ENCODE results near the gene CRACR2B.

Gene CRACR2B

DNA sequence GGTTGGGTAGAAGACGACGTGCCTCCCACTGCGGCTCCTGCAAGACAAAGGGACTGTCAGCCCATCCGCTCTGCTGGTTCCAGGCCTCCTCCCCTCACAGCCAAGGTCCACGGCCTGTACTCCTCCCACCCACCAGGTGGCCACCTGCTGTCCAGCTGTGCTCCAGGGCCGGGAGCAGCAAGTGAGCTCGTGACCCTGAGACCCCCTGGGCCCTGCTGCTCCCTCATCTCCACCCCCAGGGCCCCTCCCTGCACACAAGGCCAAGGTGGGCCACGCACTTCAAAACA, 42.4 kb downstream of the CRACR2B start:
- no peak for DNase-seq

- no peak for DNase-seq
Observed at GRCh38 chr11:870418-870817, 42.7 kb downstream of the CRACR2B start.

- DNase-seq: no peak
Observed at GRCh38 chr11:871472-871871, 43.8 kb downstream of the CRACR2B start.

DNA sequence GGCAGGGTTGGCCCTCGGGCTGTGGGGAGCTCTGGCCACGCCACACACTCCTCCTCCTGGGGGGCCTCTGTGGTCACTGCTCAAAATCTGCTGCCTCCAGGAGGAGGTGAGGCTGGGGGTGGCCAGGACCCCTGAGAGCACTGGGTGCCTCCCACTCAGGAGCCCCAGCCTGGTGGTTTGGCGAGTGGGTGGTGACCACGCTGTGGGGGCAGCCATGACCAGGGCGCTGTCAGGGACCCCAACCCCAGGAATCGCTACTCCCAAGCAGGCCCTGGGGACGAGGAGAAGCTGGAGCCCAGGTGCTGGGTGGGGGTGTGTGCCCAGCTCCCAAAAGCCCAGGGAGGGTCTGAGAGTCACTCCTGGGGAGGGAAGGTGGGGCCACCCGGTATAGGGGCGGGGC, 45.1 kb downstream of the CRACR2B start:
- no peak for DNase-seq

- no peak for DNase-seq
Observed at GRCh38 chr11:873706-874105, 46.0 kb downstream of the CRACR2B start.

DNA sequence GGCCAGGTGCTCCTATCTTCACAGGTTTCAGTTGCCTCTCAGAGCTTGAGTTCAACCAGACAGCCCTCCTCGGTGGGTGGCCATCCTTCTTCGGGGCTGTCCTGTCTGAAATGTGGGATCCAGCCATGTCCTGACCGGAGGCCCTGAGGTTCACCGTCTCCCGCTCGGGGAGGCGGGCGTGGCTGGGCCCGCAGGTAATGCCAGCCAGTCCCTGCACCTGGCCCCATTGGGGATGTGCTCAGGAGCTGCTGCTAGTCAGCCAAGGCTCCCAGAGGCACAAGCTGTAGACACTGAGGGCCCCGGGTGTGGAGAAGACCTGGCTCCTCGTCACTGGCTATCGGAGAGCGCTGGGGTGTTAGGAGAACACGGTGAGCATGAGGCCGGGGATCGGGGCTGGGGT, 47.5 kb downstream of the CRACR2B start:
- no peak for DNase-seq

DNA sequence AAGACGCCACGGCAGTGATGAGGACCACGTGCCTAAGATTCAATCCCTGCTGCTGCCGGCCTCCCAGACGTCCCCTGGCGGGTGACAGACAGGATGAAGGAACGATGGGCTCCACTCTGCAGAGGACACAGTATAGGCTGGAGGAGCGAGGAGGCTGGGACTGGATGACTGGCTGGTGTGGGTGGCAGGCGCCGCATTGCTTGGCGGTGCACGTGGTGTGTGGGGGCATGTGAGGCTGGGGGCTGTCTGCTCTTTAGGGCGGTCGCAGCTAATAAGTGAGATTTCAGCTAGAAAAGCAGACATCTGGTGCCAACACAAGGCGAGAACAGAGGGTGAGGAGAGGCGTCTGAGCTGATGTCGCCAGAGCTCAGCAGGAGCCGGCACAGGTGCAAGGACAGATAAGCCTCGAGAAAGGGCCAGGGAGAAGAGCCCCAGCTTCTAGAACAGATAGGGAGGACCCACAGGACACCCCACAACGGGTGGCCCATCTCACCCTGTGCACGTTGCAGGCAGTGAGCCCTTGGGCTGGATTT, 48.1 kb downstream of the CRACR2B start:
- no peak for DNase-seq

DNA sequence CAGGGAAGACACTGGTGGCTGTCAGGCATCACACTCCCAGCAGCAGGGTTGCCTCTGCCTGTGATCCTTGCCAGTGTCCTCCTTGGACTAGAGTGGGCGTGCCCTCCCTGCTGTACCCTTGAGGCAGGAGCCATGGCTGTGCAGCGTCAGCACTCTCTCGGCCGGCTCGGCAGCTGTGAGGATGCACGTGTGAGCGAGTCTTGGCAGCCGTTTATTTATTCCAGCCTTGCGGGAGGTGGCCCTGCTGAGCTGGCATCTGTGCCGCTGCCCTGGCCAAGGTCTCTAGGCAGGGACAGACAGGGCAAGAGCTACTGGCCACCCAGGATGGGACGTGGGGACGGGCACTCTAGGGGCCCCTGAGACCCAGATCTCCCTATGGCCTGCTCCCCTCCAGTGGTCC, 48.8 kb downstream of the CRACR2B start:
- DNase-seq: peak; percentile 63 to 91

- DNase-seq: no peak
Observed at GRCh38 chr11:877565-877964, 49.8 kb downstream of the CRACR2B start.

DNA sequence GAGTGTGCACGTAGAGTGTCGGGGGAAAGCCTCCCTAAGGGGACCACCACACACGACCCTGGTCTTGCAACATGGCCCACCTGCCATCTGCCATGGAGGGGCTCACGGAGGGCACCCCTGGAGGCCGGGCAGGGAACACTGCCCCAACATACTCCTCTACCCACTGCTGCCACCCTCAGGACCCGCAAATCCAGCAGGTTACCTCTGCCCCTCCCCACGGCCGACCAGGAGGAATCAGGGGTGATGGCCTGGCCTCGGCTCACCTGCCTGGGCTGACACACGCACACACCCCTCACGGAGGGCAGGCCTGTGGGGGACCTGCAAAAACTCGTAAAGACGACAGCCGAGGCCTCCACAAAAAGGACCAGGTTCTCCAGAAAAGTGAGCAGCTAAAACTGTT, 52.7 kb downstream of the CRACR2B start:
- DNase-seq: no peak

Measured in NCI-H446 (cell line).